ENCODE results near the gene SPECC1L.

SPECC1L gene

GRCh38 chr22:24445481-24446259, 175.0 kb downstream of the SPECC1L start:
- Histone ChIP-seq H3K4me1 (ENCODE audit: control insufficient read depth, insufficient read depth, low read length) (peaks cover 18% of the 10 kb centered on the region), H3K36me3 (ENCODE audit: insufficient read depth, low read length) (no peaks in the 10 kb centered on the region), H3K27me3 (ENCODE audit: control insufficient read depth, insufficient read depth, low read length) (peaks cover 14% of the 10 kb centered on the region), H3K4me3 (ENCODE audit: low read length) (no peak overlapping the region), H3K9ac (ENCODE audit: low read depth, low read length) (no peak overlapping the region), H3K4me2 (ENCODE audit: low read length) (no peak overlapping the region), H3K9me3 (replicated peaks; ENCODE audit: low read length) (no peaks in the 10 kb centered on the region)

GRCh38 chr22:24446260-24446611, 175.6 kb downstream of the SPECC1L start:
- Histone ChIP-seq H3K4me2 (ENCODE audit: low read length) (no peak overlapping the region), H3K9ac (ENCODE audit: low read depth, low read length) (no peak overlapping the region), H3K4me3 (ENCODE audit: low read length) (no peak overlapping the region), H3K27me3 (ENCODE audit: control insufficient read depth, insufficient read depth, low read length) (peaks cover 14% of the 10 kb centered on the region), H3K4me1 (ENCODE audit: control insufficient read depth, insufficient read depth, low read length) (peaks cover 13% of the 10 kb centered on the region), H3K36me3 (ENCODE audit: insufficient read depth, low read length) (no peaks in the 10 kb centered on the region), H3K9me3 (replicated peaks; ENCODE audit: low read length) (no peaks in the 10 kb centered on the region)

- H3K4me2 ChIP-seq (ENCODE audit: low read length), result no peak overlapping the region
- H3K36me3 ChIP-seq (ENCODE audit: insufficient read depth, low read length), result no peaks in the 10 kb centered on the region
- peaks cover 22% of the 10 kb centered on the region for H3K27me3 ChIP-seq (ENCODE audit: control insufficient read depth, insufficient read depth, low read length)
- no peak overlapping the region for H3K9ac ChIP-seq (ENCODE audit: low read depth, low read length)
- H3K4me1 ChIP-seq (ENCODE audit: control insufficient read depth, insufficient read depth, low read length), result peaks cover under 1% of the 10 kb centered on the region
- no peak overlapping the region for H3K4me3 ChIP-seq (ENCODE audit: low read length)
- H3K9me3 ChIP-seq (replicated peaks; ENCODE audit: low read length), result no peaks in the 10 kb centered on the region
These were observed 180.0 kb downstream of the SPECC1L start for GRCh38 chr22:24450610-24451009.

GRCh38 chr22:24451162-24451561, 180.5 kb downstream of the SPECC1L start:
- no peak overlapping the region for H3K4me3 ChIP-seq (ENCODE audit: low read length)
- peaks cover 28% of the 10 kb centered on the region for H3K27me3 ChIP-seq (ENCODE audit: control insufficient read depth, insufficient read depth, low read length)
- no peak overlapping the region for H3K4me2 ChIP-seq (ENCODE audit: low read length)
- no peaks in the 10 kb centered on the region for H3K9me3 ChIP-seq (replicated peaks; ENCODE audit: low read length)
- no peaks in the 10 kb centered on the region for H3K4me1 ChIP-seq (ENCODE audit: control insufficient read depth, insufficient read depth, low read length)
- H3K36me3 ChIP-seq (ENCODE audit: insufficient read depth, low read length), result no peaks in the 10 kb centered on the region
- no peak overlapping the region for H3K9ac ChIP-seq (ENCODE audit: low read depth, low read length)

- Histone ChIP-seq H3K4me1 (ENCODE audit: control insufficient read depth, insufficient read depth, low read length) (no peaks in the 10 kb centered on the region), H3K9me3 (replicated peaks; ENCODE audit: low read length) (no peaks in the 10 kb centered on the region), H3K4me2 (ENCODE audit: low read length) (no peak overlapping the region), H3K9ac (ENCODE audit: low read depth, low read length) (no peak overlapping the region), H3K36me3 (ENCODE audit: insufficient read depth, low read length) (no peaks in the 10 kb centered on the region), H3K27me3 (ENCODE audit: control insufficient read depth, insufficient read depth, low read length) (peaks cover 26% of the 10 kb centered on the region), H3K4me3 (ENCODE audit: low read length) (no peak overlapping the region)
These were observed 183.2 kb downstream of the SPECC1L start for GRCh38 chr22:24453853-24454252.

GRCh38 chr22:24455039-24455438, 184.4 kb downstream of the SPECC1L start:
- no peak overlapping the region for H3K4me2 ChIP-seq (ENCODE audit: low read length)
- no peaks in the 10 kb centered on the region for H3K36me3 ChIP-seq (ENCODE audit: insufficient read depth, low read length)
- H3K9me3 ChIP-seq (replicated peaks; ENCODE audit: low read length), result no peaks in the 10 kb centered on the region
- H3K27me3 ChIP-seq (ENCODE audit: control insufficient read depth, insufficient read depth, low read length), result peaks cover 20% of the 10 kb centered on the region
- H3K4me3 ChIP-seq (ENCODE audit: low read length), result no peak overlapping the region
- H3K9ac ChIP-seq (ENCODE audit: low read depth, low read length), result no peak overlapping the region
- H3K4me1 ChIP-seq (ENCODE audit: control insufficient read depth, insufficient read depth, low read length), result no peaks in the 10 kb centered on the region

GRCh38 chr22:24455751-24456426, 185.3 kb downstream of the SPECC1L start:
- Histone ChIP-seq H3K36me3 (ENCODE audit: insufficient read depth, low read length) (no peaks in the 10 kb centered on the region), H3K4me3 (ENCODE audit: low read length) (no peak overlapping the region), H3K4me1 (ENCODE audit: control insufficient read depth, insufficient read depth, low read length) (no peaks in the 10 kb centered on the region), H3K9ac (ENCODE audit: low read depth, low read length) (no peak overlapping the region), H3K9me3 (replicated peaks; ENCODE audit: low read length) (no peaks in the 10 kb centered on the region), H3K4me2 (ENCODE audit: low read length) (no peak overlapping the region), H3K27me3 (ENCODE audit: control insufficient read depth, insufficient read depth, low read length) (peaks cover 17% of the 10 kb centered on the region)

GRCh38 chr22:24457894-24458420, 187.3 kb downstream of the SPECC1L start:
- Histone ChIP-seq H3K9me3 (replicated peaks; ENCODE audit: low read length) (no peaks in the 10 kb centered on the region), H3K27me3 (ENCODE audit: control insufficient read depth, insufficient read depth, low read length) (peaks cover 13% of the 10 kb centered on the region), H3K36me3 (ENCODE audit: insufficient read depth, low read length) (no peaks in the 10 kb centered on the region), H3K4me3 (ENCODE audit: low read length) (no peak overlapping the region), H3K9ac (ENCODE audit: low read depth, low read length) (no peak overlapping the region), H3K4me2 (ENCODE audit: low read length) (no peak overlapping the region), H3K4me1 (ENCODE audit: control insufficient read depth, insufficient read depth, low read length) (no peaks in the 10 kb centered on the region)

GRCh38 chr22:24459911-24460310, 189.3 kb downstream of the SPECC1L start:
- no peaks in the 10 kb centered on the region for H3K9me3 ChIP-seq (replicated peaks; ENCODE audit: low read length)
- no peaks in the 10 kb centered on the region for H3K4me1 ChIP-seq (ENCODE audit: control insufficient read depth, insufficient read depth, low read length)
- no peak overlapping the region for H3K4me2 ChIP-seq (ENCODE audit: low read length)
- no peak overlapping the region for H3K4me3 ChIP-seq (ENCODE audit: low read length)
- H3K36me3 ChIP-seq (ENCODE audit: insufficient read depth, low read length), result no peaks in the 10 kb centered on the region
- H3K9ac ChIP-seq (ENCODE audit: low read depth, low read length), result no peak overlapping the region
- peaks cover 13% of the 10 kb centered on the region for H3K27me3 ChIP-seq (ENCODE audit: control insufficient read depth, insufficient read depth, low read length)

- H3K4me3 ChIP-seq (ENCODE audit: low read length), result no peak overlapping the region
- H3K27me3 ChIP-seq (ENCODE audit: control insufficient read depth, insufficient read depth, low read length), result peaks cover 9% of the 10 kb centered on the region
- no peaks in the 10 kb centered on the region for H3K36me3 ChIP-seq (ENCODE audit: insufficient read depth, low read length)
- H3K4me2 ChIP-seq (ENCODE audit: low read length), result no peak overlapping the region
- no peaks in the 10 kb centered on the region for H3K9me3 ChIP-seq (replicated peaks; ENCODE audit: low read length)
- H3K4me1 ChIP-seq (ENCODE audit: control insufficient read depth, insufficient read depth, low read length), result no peaks in the 10 kb centered on the region
- H3K9ac ChIP-seq (ENCODE audit: low read depth, low read length), result no peak overlapping the region
These were observed 189.9 kb downstream of the SPECC1L start for GRCh38 chr22:24460418-24461089.

GRCh38 chr22:24463071-24463760, 192.6 kb downstream of the SPECC1L start:
- H3K4me2 ChIP-seq (ENCODE audit: low read length), result no peak overlapping the region
- H3K4me1 ChIP-seq (ENCODE audit: control insufficient read depth, insufficient read depth, low read length), result peaks cover 13% of the 10 kb centered on the region
- H3K36me3 ChIP-seq (ENCODE audit: insufficient read depth, low read length), result no peaks in the 10 kb centered on the region
- H3K4me3 ChIP-seq (ENCODE audit: low read length), result no peak overlapping the region
- H3K27me3 ChIP-seq (ENCODE audit: control insufficient read depth, insufficient read depth, low read length), result no peaks in the 10 kb centered on the region
- H3K9me3 ChIP-seq (replicated peaks; ENCODE audit: low read length), result no peaks in the 10 kb centered on the region
- H3K9ac ChIP-seq (ENCODE audit: low read depth, low read length), result no peak overlapping the region
